ENCODE results near the gene CYP19A1.
"Not testable (repeated sequence)": the region's sequence is repeated elsewhere in the genome, so short reads cannot be mapped to it uniquely, and the experiment has no call there.

The CYP19A1 gene

GRCh38 chr15:51201581-51201980 is 136.8 kb downstream of the CYP19A1 start:
- no peak for DNase-seq

- DNase-seq = no peak
Observed at GRCh38 chr15:51200792-51201191, 137.6 kb downstream of the CYP19A1 start.

GRCh38 chr15:51199541-51199940 is 138.9 kb downstream of the CYP19A1 start:
- DNase-seq = no peak

GRCh38 chr15:51198701-51199232 is 139.6 kb downstream of the CYP19A1 start:
- DNase-seq = no peak

GRCh38 chr15:51195459-51195858 is 142.9 kb downstream of the CYP19A1 start:
- DNase-seq = no peak

- no peak for DNase-seq
Observed at GRCh38 chr15:51193979-51194378, 144.4 kb downstream of the CYP19A1 start.

GRCh38 chr15:51193526-51193925 is 144.9 kb downstream of the CYP19A1 start:
- DNase-seq = no peak

- peak; percentile 82 for DNase-seq
Observed at GRCh38 chr15:51192521-51193280, 145.7 kb downstream of the CYP19A1 start.

GRCh38 chr15:51191766-51192165 is 146.6 kb downstream of the CYP19A1 start:
- DNase-seq = no peak

GRCh38 chr15:51191072-51191670 is 147.2 kb downstream of the CYP19A1 start:
- DNase-seq = no peak

- no peak for DNase-seq
Observed at GRCh38 chr15:51190424-51191068, 147.8 kb downstream of the CYP19A1 start.

GRCh38 chr15:51189669-51190385 is 148.6 kb downstream of the CYP19A1 start:
- DNase-seq = no peak

GRCh38 chr15:51188791-51189190 is 149.6 kb downstream of the CYP19A1 start:
- not testable (repeated sequence) for DNase-seq

GRCh38 chr15:51186891-51187290 is 151.5 kb downstream of the CYP19A1 start:
- DNase-seq = no peak

GRCh38 chr15:51186181-51186705 is 152.2 kb downstream of the CYP19A1 start:
- no peak for DNase-seq

GRCh38 chr15:51185213-51186159 is 152.9 kb downstream of the CYP19A1 start:
- no peak for DNase-seq

GRCh38 chr15:51184627-51185026 is 153.8 kb downstream of the CYP19A1 start:
- DNase-seq = no peak

GRCh38 chr15:51183076-51183475 is 155.3 kb downstream of the CYP19A1 start:
- DNase-seq = no peak

GRCh38 chr15:51181905-51182304 is 156.5 kb downstream of the CYP19A1 start:
- no peak for DNase-seq

- DNase-seq = no peak
Observed at GRCh38 chr15:51181221-51181620, 157.2 kb downstream of the CYP19A1 start.

GRCh38 chr15:51180534-51180933 is 157.9 kb downstream of the CYP19A1 start:
- DNase-seq = no peak

GRCh38 chr15:51180011-51180410 is 158.4 kb downstream of the CYP19A1 start:
- DNase-seq = no peak

Measured in activated CD4-positive, alpha-beta T cell treated with anti-CD3 and anti-CD28 coated beads, Interleukin-2, amount 50 U/mL, for 16 hours (primary cell).